RWPE2 (cell line): ENCODE results near the gene ANGPTL4.

ENCODE experiments used
- ATAC-seq: fragments of 200-7000 bp; cut with Tn5 transposase; 3 replicates; pipeline ENCODE4 v1.9.1; 2021; ENCODE audit warnings: low read depth
- DNase-seq: peaks from one replicate; pipeline ENCODE4 v3.0.0-alpha.2; 2020; ENCODE audit warnings: low spot score
- H3K27ac ChIP-seq: fragments of 450-650 bp; 2 replicates; pipeline ENCODE4 v1.5.1; 2017; ENCODE audit warnings: mild to moderate bottlenecking; ENCODE audit not compliant: poor library complexity, severe bottlenecking
- H3K27me3 ChIP-seq: fragments of 250-450 bp; sonication (Bioruptor Pico); 2 replicates; pipeline ENCODE4 v1.5.1; 2021; ENCODE audit warnings: mild to moderate bottlenecking, moderate library complexity; ENCODE audit not compliant: insufficient read depth, poor library complexity, severe bottlenecking
- H3K36me3 ChIP-seq: fragments of 250-450 bp; sonication (Bioruptor Pico); 2 replicates; pipeline ENCODE4 v1.5.1; 2020; ENCODE audit warnings: low read depth, mild to moderate bottlenecking, moderate library complexity
- H3K4me1 ChIP-seq: fragments of 250-450 bp; sonication (Bioruptor Pico); 2 replicates; pipeline ENCODE4 v1.5.1; 2021; ENCODE audit warnings: mild to moderate bottlenecking, moderate library complexity; ENCODE audit not compliant: insufficient read depth, poor library complexity, severe bottlenecking
- H3K4me3 ChIP-seq: fragments of 250-450 bp; sonication (Bioruptor Pico); 2 replicates; pipeline ENCODE4 v1.5.1; 2021; ENCODE audit warnings: mild to moderate bottlenecking, moderate library complexity; ENCODE audit not compliant: severe bottlenecking
- H3K9me3 ChIP-seq: fragments of 250-450 bp; sonication (Bioruptor Pico); 2 replicates; pipeline ENCODE4 v1.5.1; 2021; ENCODE audit warnings: mild to moderate bottlenecking, moderate library complexity; ENCODE audit not compliant: severe bottlenecking
- TF ChIP-seq, protein P1 (sequence below): fragments of 450-650 bp; IDR thresholded peaks from one replicate; pipeline ENCODE4 v1.5.1; 2017; ENCODE audit warnings: mild to moderate bottlenecking, moderate library complexity; ENCODE audit not compliant: poor library complexity, severe bottlenecking

ANGPTL4 gene

DNA sequence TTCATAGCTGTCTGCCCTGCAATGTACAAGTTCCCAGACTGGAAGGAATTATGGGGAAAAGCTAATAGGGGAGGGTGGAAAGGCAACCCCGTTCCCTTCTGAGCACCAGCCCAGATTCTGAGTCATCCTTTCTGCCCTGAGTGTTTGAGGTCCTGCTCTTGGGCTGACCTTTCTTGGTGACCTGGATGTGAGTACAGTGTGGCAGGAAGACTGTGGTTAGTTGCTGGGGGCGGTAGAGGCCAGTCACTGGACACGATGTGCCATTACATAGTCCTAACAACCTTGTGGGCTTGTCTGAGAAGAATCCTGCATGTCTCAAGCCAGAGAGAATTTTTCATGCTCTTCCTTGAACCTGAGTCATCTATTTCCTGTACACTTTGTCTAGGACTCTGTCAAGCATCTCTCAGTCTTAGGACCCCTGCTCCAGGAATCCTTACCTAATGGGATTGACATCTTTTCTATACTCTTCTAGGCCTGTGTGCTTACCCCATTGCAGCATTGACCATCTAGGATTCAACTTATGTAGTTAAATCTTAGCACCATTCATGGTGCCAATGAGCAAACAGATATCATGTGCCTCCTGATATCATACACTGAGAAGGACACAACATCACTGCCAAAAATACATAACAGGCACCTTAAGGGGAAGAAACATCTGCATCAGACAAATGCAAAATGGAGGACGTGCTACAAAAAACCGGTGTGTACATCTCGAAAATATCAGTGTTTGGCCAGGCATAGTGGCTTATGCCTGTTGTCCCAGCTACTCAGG lies 8.1 kb upstream of the ANGPTL4 start:
- ATAC-seq (peak; percentile 90), DNase-seq (peak; percentile 87)
- Histone ChIP-seq H3K27me3 (no peaks in the 10 kb centered on the region), H3K36me3 (no peaks in the 10 kb centered on the region), H3K4me3 (no peak overlapping the region), H3K27ac (peak overlapping the region; percentile 97), H3K4me1 (peaks cover 18% of the 10 kb centered on the region), H3K9me3 (no peaks in the 10 kb centered on the region)
- TF ChIP-seq, protein P1, sequence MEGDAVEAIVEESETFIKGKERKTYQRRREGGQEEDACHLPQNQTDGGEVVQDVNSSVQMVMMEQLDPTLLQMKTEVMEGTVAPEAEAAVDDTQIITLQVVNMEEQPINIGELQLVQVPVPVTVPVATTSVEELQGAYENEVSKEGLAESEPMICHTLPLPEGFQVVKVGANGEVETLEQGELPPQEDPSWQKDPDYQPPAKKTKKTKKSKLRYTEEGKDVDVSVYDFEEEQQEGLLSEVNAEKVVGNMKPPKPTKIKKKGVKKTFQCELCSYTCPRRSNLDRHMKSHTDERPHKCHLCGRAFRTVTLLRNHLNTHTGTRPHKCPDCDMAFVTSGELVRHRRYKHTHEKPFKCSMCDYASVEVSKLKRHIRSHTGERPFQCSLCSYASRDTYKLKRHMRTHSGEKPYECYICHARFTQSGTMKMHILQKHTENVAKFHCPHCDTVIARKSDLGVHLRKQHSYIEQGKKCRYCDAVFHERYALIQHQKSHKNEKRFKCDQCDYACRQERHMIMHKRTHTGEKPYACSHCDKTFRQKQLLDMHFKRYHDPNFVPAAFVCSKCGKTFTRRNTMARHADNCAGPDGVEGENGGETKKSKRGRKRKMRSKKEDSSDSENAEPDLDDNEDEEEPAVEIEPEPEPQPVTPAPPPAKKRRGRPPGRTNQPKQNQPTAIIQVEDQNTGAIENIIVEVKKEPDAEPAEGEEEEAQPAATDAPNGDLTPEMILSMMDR = no peak

DNA sequence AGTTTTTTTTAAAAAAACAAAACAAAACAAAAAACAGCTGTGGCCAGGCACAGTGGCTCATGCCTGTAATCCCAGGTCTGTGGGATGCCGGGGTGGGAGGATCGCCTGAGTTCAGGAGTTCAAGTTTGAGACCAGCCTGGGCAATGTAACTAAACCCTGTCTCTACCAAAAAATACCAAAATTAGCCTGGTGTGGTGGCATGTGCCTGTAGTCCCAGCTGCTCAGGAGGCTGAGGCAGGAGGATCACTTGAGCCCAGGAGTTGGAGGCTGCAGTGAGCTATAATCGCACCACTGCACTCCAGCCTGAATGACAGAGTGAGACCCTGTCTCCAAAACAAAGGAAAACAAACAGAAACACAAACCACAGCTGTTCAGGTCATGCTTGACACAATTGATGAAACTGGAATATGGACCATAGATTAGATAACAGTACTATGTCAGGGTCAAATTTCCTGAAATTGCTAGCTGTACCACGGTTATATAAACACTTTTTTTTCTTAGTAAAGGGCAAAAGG lies 6.9 kb upstream of the ANGPTL4 start:
- no peak overlapping the region for H3K4me3 ChIP-seq
- H3K36me3 ChIP-seq = no peaks in the 10 kb centered on the region
- peaks cover 24% of the 10 kb centered on the region for H3K4me1 ChIP-seq
- no peak for DNase-seq
- H3K27me3 ChIP-seq = no peaks in the 10 kb centered on the region
- peak overlapping the region; percentile 97 for H3K27ac ChIP-seq
- TF ChIP-seq, protein P1 = no peak
- no peaks in the 10 kb centered on the region for H3K9me3 ChIP-seq
- ATAC-seq = no peak

DNA sequence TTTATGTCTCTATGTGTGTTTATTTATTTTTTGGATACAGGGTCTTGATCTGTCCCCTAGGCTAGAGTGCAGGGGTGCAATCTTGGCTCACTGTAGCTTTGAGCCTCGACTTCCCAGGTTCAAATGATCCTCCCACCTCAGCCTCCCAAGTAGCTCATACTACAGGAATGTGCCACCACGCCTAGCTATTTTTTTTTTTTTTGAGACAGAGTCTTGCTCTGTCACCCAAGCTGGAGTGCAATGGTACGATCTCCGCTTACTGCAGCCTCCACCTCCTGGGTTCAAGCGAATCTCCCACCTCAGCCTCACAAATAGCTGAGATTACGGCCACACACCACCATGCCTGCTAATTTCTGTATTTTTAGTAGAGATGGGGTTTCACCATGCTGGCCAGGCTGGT lies 5.0 kb upstream of the ANGPTL4 start:
- no peak overlapping the region for H3K4me3 ChIP-seq
- H3K4me1 ChIP-seq = peaks cover 35% of the 10 kb centered on the region
- no peaks in the 10 kb centered on the region for H3K9me3 ChIP-seq
- H3K36me3 ChIP-seq = no peaks in the 10 kb centered on the region
- TF ChIP-seq, protein P1 = no peak
- H3K27me3 ChIP-seq = no peaks in the 10 kb centered on the region
- DNase-seq (no peak), ATAC-seq (no peak)
- H3K27ac ChIP-seq = peak overlapping the region; percentile 97

DNA sequence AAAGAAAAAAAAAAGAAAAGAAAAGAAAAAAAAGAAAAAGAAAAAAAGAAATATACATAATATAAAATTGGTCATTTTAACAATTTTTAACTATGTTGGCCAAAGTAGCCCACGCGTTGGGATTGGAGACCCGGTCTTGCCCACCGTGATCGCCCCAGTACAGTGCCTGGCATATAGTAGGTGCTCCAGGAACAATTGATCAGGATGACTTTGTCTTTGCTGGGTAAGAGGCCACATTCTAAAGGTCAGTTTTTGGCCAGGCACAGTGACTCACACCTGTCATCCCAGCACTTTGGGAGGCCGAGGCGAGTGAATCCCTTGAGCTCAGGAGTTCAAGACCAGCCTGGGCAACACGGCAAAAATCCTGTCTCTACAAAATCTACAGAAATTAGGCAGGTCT lies 3.8 kb upstream of the ANGPTL4 start:
- no peaks in the 10 kb centered on the region for H3K36me3 ChIP-seq
- no peak overlapping the region for H3K4me3 ChIP-seq
- TF ChIP-seq, protein P1 = no peak
- H3K27ac ChIP-seq = peak overlapping the region; percentile 97
- no peak for ATAC-seq
- H3K9me3 ChIP-seq = no peaks in the 10 kb centered on the region
- no peak for DNase-seq
- H3K27me3 ChIP-seq = no peaks in the 10 kb centered on the region
- H3K4me1 ChIP-seq = peaks cover 28% of the 10 kb centered on the region
